ENCODE data around the gene JUN.

GRCh38 chr1:58824753-58825389 is 41.0 kb upstream of the JUN start:
- TF ChIP-seq, protein P1, sequence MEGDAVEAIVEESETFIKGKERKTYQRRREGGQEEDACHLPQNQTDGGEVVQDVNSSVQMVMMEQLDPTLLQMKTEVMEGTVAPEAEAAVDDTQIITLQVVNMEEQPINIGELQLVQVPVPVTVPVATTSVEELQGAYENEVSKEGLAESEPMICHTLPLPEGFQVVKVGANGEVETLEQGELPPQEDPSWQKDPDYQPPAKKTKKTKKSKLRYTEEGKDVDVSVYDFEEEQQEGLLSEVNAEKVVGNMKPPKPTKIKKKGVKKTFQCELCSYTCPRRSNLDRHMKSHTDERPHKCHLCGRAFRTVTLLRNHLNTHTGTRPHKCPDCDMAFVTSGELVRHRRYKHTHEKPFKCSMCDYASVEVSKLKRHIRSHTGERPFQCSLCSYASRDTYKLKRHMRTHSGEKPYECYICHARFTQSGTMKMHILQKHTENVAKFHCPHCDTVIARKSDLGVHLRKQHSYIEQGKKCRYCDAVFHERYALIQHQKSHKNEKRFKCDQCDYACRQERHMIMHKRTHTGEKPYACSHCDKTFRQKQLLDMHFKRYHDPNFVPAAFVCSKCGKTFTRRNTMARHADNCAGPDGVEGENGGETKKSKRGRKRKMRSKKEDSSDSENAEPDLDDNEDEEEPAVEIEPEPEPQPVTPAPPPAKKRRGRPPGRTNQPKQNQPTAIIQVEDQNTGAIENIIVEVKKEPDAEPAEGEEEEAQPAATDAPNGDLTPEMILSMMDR (IDR thresholded peaks at IDR 0.05; ENCODE audit: poor library complexity, severe bottlenecking): no peak
- TF ChIP-seq RAD21 (conservative IDR thresholded peaks at IDR 0.05) (no peak), EZH2 (IDR thresholded peaks at IDR 0.05; ENCODE audit: borderline replicate concordance, insufficient read depth, low read length, poor library complexity, severe bottlenecking) (no peak), POLR2AphosphoS5 (IDR thresholded peaks at IDR 0.05) (no peak), SMC3 (conservative IDR thresholded peaks at IDR 0.05; ENCODE audit: poor library complexity) (no peak), TAF1 (IDR thresholded peaks at IDR 0.05; ENCODE audit: low read depth) (no peak), EP300 (conservative IDR thresholded peaks at IDR 0.05; ENCODE audit: poor library complexity, severe bottlenecking) (no peak)
- TF ChIP-seq, protein P2, sequence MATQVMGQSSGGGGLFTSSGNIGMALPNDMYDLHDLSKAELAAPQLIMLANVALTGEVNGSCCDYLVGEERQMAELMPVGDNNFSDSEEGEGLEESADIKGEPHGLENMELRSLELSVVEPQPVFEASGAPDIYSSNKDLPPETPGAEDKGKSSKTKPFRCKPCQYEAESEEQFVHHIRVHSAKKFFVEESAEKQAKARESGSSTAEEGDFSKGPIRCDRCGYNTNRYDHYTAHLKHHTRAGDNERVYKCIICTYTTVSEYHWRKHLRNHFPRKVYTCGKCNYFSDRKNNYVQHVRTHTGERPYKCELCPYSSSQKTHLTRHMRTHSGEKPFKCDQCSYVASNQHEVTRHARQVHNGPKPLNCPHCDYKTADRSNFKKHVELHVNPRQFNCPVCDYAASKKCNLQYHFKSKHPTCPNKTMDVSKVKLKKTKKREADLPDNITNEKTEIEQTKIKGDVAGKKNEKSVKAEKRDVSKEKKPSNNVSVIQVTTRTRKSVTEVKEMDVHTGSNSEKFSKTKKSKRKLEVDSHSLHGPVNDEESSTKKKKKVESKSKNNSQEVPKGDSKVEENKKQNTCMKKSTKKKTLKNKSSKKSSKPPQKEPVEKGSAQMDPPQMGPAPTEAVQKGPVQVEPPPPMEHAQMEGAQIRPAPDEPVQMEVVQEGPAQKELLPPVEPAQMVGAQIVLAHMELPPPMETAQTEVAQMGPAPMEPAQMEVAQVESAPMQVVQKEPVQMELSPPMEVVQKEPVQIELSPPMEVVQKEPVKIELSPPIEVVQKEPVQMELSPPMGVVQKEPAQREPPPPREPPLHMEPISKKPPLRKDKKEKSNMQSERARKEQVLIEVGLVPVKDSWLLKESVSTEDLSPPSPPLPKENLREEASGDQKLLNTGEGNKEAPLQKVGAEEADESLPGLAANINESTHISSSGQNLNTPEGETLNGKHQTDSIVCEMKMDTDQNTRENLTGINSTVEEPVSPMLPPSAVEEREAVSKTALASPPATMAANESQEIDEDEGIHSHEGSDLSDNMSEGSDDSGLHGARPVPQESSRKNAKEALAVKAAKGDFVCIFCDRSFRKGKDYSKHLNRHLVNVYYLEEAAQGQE (IDR thresholded peaks at IDR 0.05; ENCODE audit: borderline replicate concordance): no peak

Measured in neural cell (in vitro differentiated cells).